WTC11 (cell line): ENCODE data around the gene LYPLA2. TPM values are rescaled to one million over a fixed set of nuclear protein-coding genes. Genes with fewer than 3 reads are reported as not detected.
A peak's percentile ranks its signal among the peaks of the same experiment; 100 is the strongest.

ENCODE experiments used
- ATAC-seq: fragments of 200-7000 bp; cut with Tn5 transposase; 2 replicates; pipeline ENCODE4 v1.10.0; 2021; ENCODE audit warnings: mild to moderate bottlenecking, moderate library complexity
- CTCF ChIA-PET: fragments of 300-600 bp; sonication (Branson Sonifier 250); formaldehyde crosslinking; loops from one replicate; lab custom pipeline; 2021; ENCODE audit warnings: antibody characterized with exemption; lab: Charles Lee
- POLR2A ChIA-PET: fragments of 350-600 bp; sonication (Branson Sonifier 250); formaldehyde crosslinking; loops from one replicate; lab custom pipeline; 2021; ENCODE audit warnings: antibody characterized with exemption; lab: Charles Lee
- DNase-seq: peaks from one replicate; pipeline ENCODE4 v3.0.0; 2021; ENCODE audit warnings: low spot score
- H3K27ac Mint-ChIP-seq: 2 replicates; pipeline ENCODE4 v1.8.0; 2021; ENCODE audit warnings: mixed read lengths
- H3K27me3 Mint-ChIP-seq: 2 replicates; pipeline ENCODE4 v1.8.0; 2021; ENCODE audit warnings: low read depth, mild to moderate bottlenecking, moderate library complexity, mixed read lengths
- H3K36me3 Mint-ChIP-seq: 2 replicates; pipeline ENCODE4 v1.8.0; 2021; ENCODE audit warnings: mixed read lengths
- H3K4me1 Mint-ChIP-seq: 2 replicates; pipeline ENCODE4 v1.8.0; 2022; ENCODE audit warnings: mixed read lengths
- H3K4me3 Mint-ChIP-seq: 2 replicates; pipeline ENCODE4 v1.8.0; 2021; ENCODE audit warnings: mild to moderate bottlenecking, moderate library complexity, mixed read lengths
- H3K9me3 Mint-ChIP-seq: 2 replicates; pipeline ENCODE4 v1.8.0; 2021; ENCODE audit warnings: mixed read lengths
- AFF4 ChIP-seq: sonication (generic); formaldehyde crosslinking; IDR thresholded peaks from 2 replicates; pipeline ENCODE4 v1.8.1; 2023; ENCODE audit warnings: mild to moderate bottlenecking, missing genetic modification reagents, borderline replicate concordance
- ARID4B ChIP-seq: sonication (generic); formaldehyde crosslinking; IDR thresholded peaks from 2 replicates; pipeline ENCODE4 v1.8.0; 2023; ENCODE audit warnings: missing genetic modification reagents, mild to moderate bottlenecking, borderline replicate concordance
- ATF6 ChIP-seq: sonication (generic); formaldehyde crosslinking; IDR thresholded peaks from 2 replicates; pipeline ENCODE4 v1.8.1; 2023; ENCODE audit warnings: mild to moderate bottlenecking, missing genetic modification reagents
- E2F4 ChIP-seq: sonication (generic); formaldehyde crosslinking; IDR thresholded peaks from 2 replicates; pipeline ENCODE4 v1.8.1; 2022; ENCODE audit warnings: low read depth, mild to moderate bottlenecking, moderate library complexity, missing genetic modification reagents, borderline replicate concordance
- GABPB1 ChIP-seq: sonication (generic); formaldehyde crosslinking; IDR thresholded peaks from 2 replicates; pipeline ENCODE4 v1.8.1; 2023; ENCODE audit warnings: mild to moderate bottlenecking, missing genetic modification reagents
- HMGA2 ChIP-seq: fragments of 250-450 bp; sonication (Bioruptor Pico); IDR thresholded peaks from 2 replicates; pipeline ENCODE4 v1.4.0; 2021; ENCODE audit warnings: mild to moderate bottlenecking, moderate library complexity
- MAX ChIP-seq: sonication (generic); formaldehyde crosslinking; IDR thresholded peaks from 2 replicates; pipeline ENCODE4 v1.8.0; 2022; ENCODE audit warnings: mild to moderate bottlenecking, missing genetic modification reagents
- MLX ChIP-seq: sonication (generic); formaldehyde crosslinking; IDR thresholded peaks from 2 replicates; pipeline ENCODE4 v1.8.1; 2023; ENCODE audit warnings: mild to moderate bottlenecking, missing genetic modification reagents, moderate library complexity
- NR1H2 ChIP-seq: sonication (generic); formaldehyde crosslinking; IDR thresholded peaks from 2 replicates; pipeline ENCODE4 v1.9.0; 2021; ENCODE audit warnings: mild to moderate bottlenecking, moderate library complexity, missing genetic modification reagents
- PREB ChIP-seq: sonication (generic); formaldehyde crosslinking; IDR thresholded peaks from 2 replicates; pipeline ENCODE4 v1.8.1; 2022; ENCODE audit warnings: mild to moderate bottlenecking, missing genetic modification reagents, moderate library complexity, borderline replicate concordance
- SOX15 ChIP-seq: fragments of 250-450 bp; sonication (Bioruptor Pico); IDR thresholded peaks from 2 replicates; pipeline ENCODE4 v1.9.0; 2021; ENCODE audit warnings: mild to moderate bottlenecking
- SP1 ChIP-seq: sonication (generic); formaldehyde crosslinking; conservative IDR thresholded peaks from 2 replicates; pipeline ENCODE4 v1.8.1; 2022; ENCODE audit warnings: missing genetic modification reagents
- TEAD1 ChIP-seq: sonication (generic); formaldehyde crosslinking; IDR thresholded peaks from 2 replicates; pipeline ENCODE4 v1.8.0; 2022; ENCODE audit warnings: mild to moderate bottlenecking, missing genetic modification reagents
- ZBTB43 ChIP-seq: sonication (generic); formaldehyde crosslinking; IDR thresholded peaks from 2 replicates; pipeline ENCODE4 v1.8.1; 2023; ENCODE audit warnings: mild to moderate bottlenecking, missing genetic modification reagents
- ZNF138 ChIP-seq: sonication (generic); formaldehyde crosslinking; conservative IDR thresholded peaks from 2 replicates; pipeline ENCODE4 v1.8.1; 2022; ENCODE audit warnings: mild to moderate bottlenecking, moderate library complexity, missing genetic modification reagents
- ZNF232 ChIP-seq: sonication (generic); formaldehyde crosslinking; IDR thresholded peaks from 2 replicates; pipeline ENCODE4 v1.8.0; 2022; ENCODE audit warnings: mild to moderate bottlenecking, missing genetic modification reagents
- ZNF532 ChIP-seq: fragments of 250-450 bp; sonication (Bioruptor Pico); IDR thresholded peaks from 2 replicates; pipeline ENCODE4 v1.9.0; 2021; ENCODE audit warnings: mild to moderate bottlenecking, borderline replicate concordance
- ZNF671 ChIP-seq: fragments of 250-450 bp; sonication (Bioruptor Pico); IDR thresholded peaks from 2 replicates; pipeline ENCODE4 v1.8.0; 2021; ENCODE audit warnings: mild to moderate bottlenecking
- total RNA-seq: library from RNA; stranded (reverse); gene quantifications from 3 replicates; pipeline ENCODE4 v1.2.3, GENCODE V29; 2021

LYPLA2 gene
- total RNA-seq, 1 experiment from 2014 or later: 164 TPM

- no peaks in the 10 kb centered on the region for H3K27me3 Mint-ChIP-seq
- ATAC-seq (no peak), DNase-seq (no peak)
- H3K36me3 Mint-ChIP-seq: peaks cover 71% of the 10 kb centered on the region
- H3K27ac Mint-ChIP-seq: peak overlapping the region; percentile 77; the same call in 1 of the 2 replicates
- no peaks in the 10 kb centered on the region for H3K9me3 Mint-ChIP-seq
- no peaks in the 10 kb centered on the region for H3K4me1 Mint-ChIP-seq
- CTCF ChIA-PET: interaction anchor here (1.2 kb wide), 2 partner anchors 14 to 165 kb away, joined by 3 to 4 read pairs; no protein-coding TSS in a partner anchor
- POLR2A ChIA-PET: interaction anchor here (1.2 kb wide), 1 partner anchor 48 kb away, joined by 3 read pairs; no protein-coding TSS in a partner anchor
- H3K4me3 Mint-ChIP-seq: no peak overlapping the region
- no peak for TF ChIP-seq AFF4 (CRISPR knock-in tag)
- TF ChIP-seq HMGA2 (CRISPR knock-in tag): no peak
- TF ChIP-seq ZNF671: no peak
- TF ChIP-seq GABPB1 (CRISPR knock-in tag): no peak
- TF ChIP-seq ARID4B (CRISPR knock-in tag): no peak
- no peak for TF ChIP-seq ZNF532
- no peak for TF ChIP-seq MLX (CRISPR knock-in tag)
- no peak for TF ChIP-seq PREB (CRISPR knock-in tag)
- no peak for TF ChIP-seq MAX (CRISPR knock-in tag)
- TF ChIP-seq ZNF232 (CRISPR knock-in tag): no peak
- no peak for TF ChIP-seq ZNF138 (CRISPR knock-in tag)
- TF ChIP-seq TEAD1 (CRISPR knock-in tag): no peak
- TF ChIP-seq SOX15 (CRISPR knock-in tag): no peak
- TF ChIP-seq E2F4 (CRISPR knock-in tag): no peak
- no peak for TF ChIP-seq ATF6 (CRISPR knock-in tag)
- TF ChIP-seq SP1: no peak
- TF ChIP-seq NR1H2: no peak
- TF ChIP-seq ZBTB43 (CRISPR knock-in tag): no peak
Observed at GRCh38 chr1:23751815-23752200, 39.1 kb upstream of the LYPLA2 start.
